ENCODE results near the gene EEF1AKMT4. TPM values are rescaled to one million over a fixed set of nuclear protein-coding genes. Genes with fewer than 3 reads are reported as not detected.

Gene EEF1AKMT4
- total RNA-seq, 2 donors from 2014 or later, result 2.1 TPM

DNA sequence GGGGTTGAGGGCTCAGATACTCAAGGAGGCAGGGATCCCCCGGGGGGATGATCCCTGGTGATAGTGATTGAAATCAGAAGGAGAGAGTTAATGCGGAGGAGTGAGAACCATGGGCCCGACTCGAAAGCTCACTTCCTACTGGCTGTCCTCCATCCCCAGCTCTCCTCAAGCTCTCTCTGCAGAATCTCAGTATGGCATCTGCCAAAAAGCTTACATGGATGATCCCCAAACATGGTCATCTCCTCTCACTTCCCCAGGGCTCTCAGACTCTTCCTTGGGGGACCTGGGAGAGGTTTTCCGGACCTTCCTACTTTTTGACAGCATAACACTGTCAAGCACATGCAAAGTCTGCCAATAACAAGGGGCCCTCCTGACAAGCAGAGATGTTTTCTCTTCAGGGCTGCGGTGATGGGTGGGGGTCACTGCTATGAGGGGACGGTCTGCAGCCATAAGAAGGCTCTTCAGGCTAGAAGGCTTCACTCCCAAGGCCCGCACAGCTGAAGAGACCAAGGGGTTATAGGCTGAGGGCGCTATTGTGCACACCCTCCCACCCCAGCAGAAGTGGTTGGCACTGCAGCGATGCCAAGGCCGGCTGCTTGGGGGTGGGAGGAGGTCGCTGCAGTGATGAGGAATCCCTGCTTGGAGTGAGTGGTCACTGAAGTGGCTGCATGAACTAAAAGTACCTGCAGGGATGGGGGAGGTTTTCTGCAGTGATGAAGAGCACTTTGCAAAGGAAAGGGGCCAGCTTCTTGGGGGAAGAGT, 20.9 kb upstream of the EEF1AKMT4 start:
- H3K27me3 ChIP-seq, result peaks cover 15 to 22% of the 10 kb centered on the region in 2 donors
- peaks cover 0 to 24% of the 10 kb centered on the region in 2 donors for H3K4me1 ChIP-seq
- H3K27ac ChIP-seq, result no peak overlapping the region
- peak overlapping the region; percentile 34 to 52 for H3K4me3 ChIP-seq
- H3K9me3 ChIP-seq, result no peaks in the 10 kb centered on the region
- DNase-seq (ENCODE audit: low spot score), result no peak
- TF ChIP-seq, protein P1, sequence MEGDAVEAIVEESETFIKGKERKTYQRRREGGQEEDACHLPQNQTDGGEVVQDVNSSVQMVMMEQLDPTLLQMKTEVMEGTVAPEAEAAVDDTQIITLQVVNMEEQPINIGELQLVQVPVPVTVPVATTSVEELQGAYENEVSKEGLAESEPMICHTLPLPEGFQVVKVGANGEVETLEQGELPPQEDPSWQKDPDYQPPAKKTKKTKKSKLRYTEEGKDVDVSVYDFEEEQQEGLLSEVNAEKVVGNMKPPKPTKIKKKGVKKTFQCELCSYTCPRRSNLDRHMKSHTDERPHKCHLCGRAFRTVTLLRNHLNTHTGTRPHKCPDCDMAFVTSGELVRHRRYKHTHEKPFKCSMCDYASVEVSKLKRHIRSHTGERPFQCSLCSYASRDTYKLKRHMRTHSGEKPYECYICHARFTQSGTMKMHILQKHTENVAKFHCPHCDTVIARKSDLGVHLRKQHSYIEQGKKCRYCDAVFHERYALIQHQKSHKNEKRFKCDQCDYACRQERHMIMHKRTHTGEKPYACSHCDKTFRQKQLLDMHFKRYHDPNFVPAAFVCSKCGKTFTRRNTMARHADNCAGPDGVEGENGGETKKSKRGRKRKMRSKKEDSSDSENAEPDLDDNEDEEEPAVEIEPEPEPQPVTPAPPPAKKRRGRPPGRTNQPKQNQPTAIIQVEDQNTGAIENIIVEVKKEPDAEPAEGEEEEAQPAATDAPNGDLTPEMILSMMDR (IDR thresholded peaks at IDR 0.05), result no peak
- no peaks in the 10 kb centered on the region for H3K36me3 ChIP-seq

DNA sequence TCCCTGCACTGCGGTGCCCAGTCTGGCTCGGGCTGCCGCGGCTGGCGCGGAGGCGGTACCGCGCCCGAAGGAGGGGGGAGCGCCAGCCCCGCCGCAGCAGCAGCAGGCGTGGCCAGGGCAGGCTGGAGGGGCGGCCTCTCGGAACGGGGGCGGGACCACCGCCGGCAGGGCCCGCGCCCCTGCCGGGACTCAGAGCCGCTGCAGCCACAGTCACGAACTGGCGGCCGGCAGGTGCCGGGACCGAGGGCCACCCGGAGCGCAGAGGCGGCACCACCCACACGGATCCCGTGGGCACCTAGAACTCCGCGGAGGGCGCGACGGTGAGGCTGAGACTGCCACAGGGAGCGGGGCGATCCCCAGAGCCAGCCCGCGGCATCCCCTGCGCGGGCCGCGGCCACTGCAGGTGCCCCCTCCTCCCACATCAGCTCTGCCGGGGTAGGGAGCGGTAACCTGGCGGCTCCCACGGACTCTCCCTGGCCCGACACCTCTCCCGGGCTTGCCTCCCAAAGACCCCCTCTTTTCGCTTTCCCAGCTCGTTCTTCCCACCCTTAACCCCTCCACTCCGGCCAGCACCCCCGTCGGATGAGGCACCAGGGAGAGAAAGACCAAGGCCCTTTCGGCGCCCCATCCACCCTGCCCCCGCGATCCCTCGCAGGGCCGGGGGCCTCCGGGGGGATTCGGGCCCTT, 19.9 kb upstream of the EEF1AKMT4 start, which contains the start of gene VWA5B2:
Gene VWA5B2, plus strand, starts transcription at position 192 of the 687 bp plus-strand sequence. CDS start 944 bp downstream, outside the sequence.
- Histone ChIP-seq H3K9me3 (no peaks in the 10 kb centered on the region), H3K4me3 (peak within 1 kb of the TSS; percentile 34 to 52), H3K27me3 (peaks cover 15 to 22% of the 10 kb centered on the region in 2 donors), H3K36me3 (no peaks in the 10 kb centered on the region), H3K4me1 (peaks cover 0 to 24% of the 10 kb centered on the region in 2 donors), H3K27ac (no peak within 1 kb of the TSS)
- TF ChIP-seq, protein P1 (IDR thresholded peaks at IDR 0.05), result peak in 1 of 2 donors; percentile 50
- DNase-seq (ENCODE audit: low spot score), result no peak

DNA sequence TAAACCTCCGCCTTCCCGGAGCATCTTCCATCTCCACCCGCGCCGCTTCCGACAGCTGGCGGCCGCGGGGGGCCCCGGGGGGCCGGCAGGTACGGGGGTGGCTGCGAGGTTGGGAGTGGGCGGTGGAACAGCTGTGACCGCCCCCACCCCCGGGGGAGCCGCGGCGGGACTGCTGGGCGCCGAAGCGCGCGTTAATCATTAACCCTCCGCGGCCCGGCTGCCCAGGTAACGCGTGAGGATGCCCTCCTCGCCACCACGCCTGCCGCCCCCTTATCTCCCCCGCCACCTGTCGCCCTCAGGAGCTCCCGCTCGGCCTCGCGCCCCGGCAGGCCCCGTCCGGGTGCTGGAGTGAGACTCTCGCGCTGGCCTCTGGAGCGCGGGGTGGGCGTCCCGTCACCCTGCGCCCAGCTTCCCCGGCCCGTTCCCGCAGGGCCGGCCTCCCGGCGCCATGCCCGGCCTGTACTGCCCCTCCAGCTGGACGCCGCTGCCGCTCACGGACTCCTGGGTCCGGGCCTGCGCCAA, 19.3 kb upstream of the EEF1AKMT4 start:
- H3K36me3 ChIP-seq, result no peaks in the 10 kb centered on the region
- DNase-seq (ENCODE audit: low spot score), result no peak
- no peaks in the 10 kb centered on the region for H3K9me3 ChIP-seq
- H3K27ac ChIP-seq, result no peak overlapping the region
- H3K4me3 ChIP-seq, result peak overlapping the region; percentile 34 to 52
- H3K27me3 ChIP-seq, result peaks cover 15 to 22% of the 10 kb centered on the region in 2 donors
- TF ChIP-seq, protein P1 (IDR thresholded peaks at IDR 0.05), result no peak
- H3K4me1 ChIP-seq, result peaks cover 0 to 24% of the 10 kb centered on the region in 2 donors

DNA sequence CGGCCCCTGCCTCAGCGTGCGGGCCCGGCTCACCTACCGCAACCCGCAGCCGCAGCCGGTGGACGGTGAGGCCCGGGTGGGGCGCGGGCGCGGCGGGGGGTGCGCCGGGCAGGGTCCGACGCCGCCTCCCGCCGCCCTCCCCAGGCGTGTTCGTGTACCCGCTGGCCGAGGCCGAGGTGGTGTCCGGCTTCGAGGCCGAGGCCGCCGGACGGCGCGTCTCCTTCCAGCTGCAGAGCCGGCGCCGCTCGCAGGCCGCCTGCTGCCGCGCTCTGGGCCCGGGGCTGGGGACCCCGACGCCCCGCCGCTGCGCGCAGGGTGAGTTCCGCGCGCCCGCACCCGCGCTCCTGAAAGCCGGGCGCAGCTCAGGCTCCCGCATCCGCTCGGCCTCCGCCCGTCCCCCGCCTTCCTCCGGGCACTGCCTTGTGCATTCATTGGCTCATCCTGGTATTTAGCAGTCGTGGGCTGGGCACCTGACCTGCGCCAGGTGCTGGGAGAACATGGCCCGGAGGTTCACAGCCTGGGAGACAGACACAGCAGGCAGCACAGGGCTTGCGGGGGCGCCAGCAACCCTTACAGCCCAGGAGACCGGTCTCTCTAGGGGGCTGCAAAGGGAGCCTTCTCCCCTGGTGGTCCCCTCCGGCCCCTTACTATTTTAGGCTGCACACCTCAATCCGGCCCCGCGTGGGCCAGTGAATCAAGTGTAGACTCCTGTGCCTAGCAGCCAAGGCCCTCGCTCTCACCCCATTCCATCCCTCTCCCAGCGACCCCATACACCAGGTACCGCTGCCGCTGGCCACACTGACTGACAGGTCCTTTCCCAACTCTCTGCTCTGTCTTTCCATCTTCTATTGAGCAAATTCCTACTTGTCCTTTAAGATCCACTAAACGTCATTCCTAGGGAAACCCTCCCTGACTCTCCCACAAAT, 18.6 kb upstream of the EEF1AKMT4 start:
- peaks cover 15 to 22% of the 10 kb centered on the region in 2 donors for H3K27me3 ChIP-seq
- no peak for DNase-seq (ENCODE audit: low spot score)
- H3K9me3 ChIP-seq, result no peaks in the 10 kb centered on the region
- H3K4me1 ChIP-seq, result peaks cover 0 to 24% of the 10 kb centered on the region in 2 donors
- no peaks in the 10 kb centered on the region for H3K36me3 ChIP-seq
- H3K27ac ChIP-seq, result no peak overlapping the region
- TF ChIP-seq, protein P1 (IDR thresholded peaks at IDR 0.05), result no peak
- H3K4me3 ChIP-seq, result peak overlapping the region in 1 of 2 donors; percentile 52

DNA sequence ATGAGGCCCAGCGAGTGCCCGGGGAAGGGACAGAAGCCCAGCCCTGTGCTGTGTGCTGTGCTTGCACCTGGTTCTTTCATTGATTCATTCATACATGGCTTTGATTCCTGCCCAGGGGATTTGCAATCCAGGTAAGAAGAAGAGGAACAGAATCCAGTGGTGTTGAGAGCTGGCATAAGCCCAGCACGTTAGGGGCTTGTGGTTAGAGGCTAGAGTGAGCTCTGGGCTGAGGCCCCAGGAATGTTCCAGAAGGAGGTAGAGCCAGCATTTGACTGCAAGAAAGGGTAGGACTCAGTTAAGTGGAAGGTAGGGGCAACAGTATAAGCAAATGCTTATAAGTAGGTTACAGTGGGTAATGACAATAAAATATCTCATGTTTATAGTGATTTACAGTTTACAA, 17.8 kb upstream of the EEF1AKMT4 start:
- no peak overlapping the region for H3K27ac ChIP-seq
- peaks cover 15 to 22% of the 10 kb centered on the region in 2 donors for H3K27me3 ChIP-seq
- no peaks in the 10 kb centered on the region for H3K36me3 ChIP-seq
- H3K9me3 ChIP-seq, result no peaks in the 10 kb centered on the region
- peaks cover 0 to 24% of the 10 kb centered on the region in 2 donors for H3K4me1 ChIP-seq
- DNase-seq (ENCODE audit: low spot score), result no peak
- TF ChIP-seq, protein P1 (IDR thresholded peaks at IDR 0.05), result no peak
- no peak overlapping the region for H3K4me3 ChIP-seq

All from right atrium auricular region (tissue), 2 donors.